GM04503 (cell line): ENCODE data around the gene CLCA2.
A peak's percentile ranks its signal among the peaks of the same experiment; 100 is the strongest.

Experiments
- DNase-seq: peaks from one replicate; pipeline ENCODE4 v3.0.0-alpha.2; 2012; ENCODE audit warnings: low read depth

Gene CLCA2

DNA sequence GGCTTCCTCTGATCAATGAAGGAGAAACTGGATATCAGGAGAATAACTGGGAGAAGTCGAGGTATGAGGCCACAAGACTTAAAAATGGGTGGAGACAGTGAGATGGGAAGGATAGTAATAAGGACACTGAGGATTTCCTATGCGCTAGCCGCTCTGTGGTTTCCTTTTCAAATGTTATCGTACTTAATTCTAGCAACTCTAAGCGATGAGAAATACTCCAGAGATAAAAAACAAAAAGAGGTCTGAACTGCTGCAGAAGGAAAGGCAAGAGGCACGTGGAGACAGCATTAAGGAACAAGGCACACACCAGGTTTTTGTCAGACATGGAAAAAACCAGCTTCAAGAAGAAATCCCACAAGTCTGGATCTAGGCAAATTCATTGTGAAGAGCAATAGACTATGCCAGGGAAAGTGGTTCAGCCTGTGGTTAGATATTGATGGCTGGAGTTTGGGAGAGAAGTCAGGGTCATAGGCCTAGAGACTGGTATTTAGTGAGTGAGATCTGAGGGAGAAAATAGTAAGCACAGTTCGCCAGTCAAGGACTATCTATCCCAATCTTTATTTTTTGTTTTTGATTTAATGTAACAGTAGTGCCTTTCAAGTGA lies 5.3 kb downstream of the CLCA2 start:
- DNase-seq, result no peak

DNA sequence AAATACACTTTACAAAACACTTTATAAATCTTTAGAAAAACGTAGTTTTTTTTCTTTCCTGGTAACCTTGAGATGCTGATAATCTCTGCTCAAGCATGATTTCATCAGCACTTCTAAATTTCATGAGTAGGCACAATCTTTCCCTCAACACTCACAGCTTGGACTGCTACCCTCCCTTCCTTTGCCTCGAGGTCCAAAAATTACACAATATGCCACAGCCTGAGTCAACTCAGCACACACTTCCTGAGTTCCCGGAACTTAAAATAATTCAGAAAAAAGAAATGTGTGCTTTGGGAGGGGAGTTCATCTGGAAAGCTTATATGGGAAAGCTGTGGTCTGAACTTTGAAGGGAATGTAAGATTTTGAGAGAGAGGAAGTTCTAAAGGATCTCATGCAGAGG lies 5.9 kb downstream of the CLCA2 start:
- peak; percentile 90 for DNase-seq

DNA sequence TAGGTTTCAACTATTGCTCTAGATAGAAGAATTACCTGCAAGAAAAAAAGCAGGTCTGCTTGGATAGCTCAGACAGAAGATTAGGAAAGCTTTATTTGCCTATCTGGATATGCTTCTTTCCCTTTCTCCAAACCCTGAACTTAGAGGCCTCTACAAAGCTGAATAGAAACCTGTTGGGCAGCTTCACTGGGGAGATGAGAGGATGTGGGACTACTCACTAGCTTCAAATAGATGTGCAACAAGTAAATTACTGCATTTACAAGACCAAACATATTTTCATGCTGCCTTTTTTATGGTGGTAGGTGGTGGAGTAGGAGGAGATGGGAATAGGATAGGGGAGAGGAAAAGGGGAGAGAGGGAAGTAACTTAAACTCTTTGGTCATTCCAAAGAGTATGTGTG lies 6.4 kb downstream of the CLCA2 start:
- DNase-seq, result no peak

DNA sequence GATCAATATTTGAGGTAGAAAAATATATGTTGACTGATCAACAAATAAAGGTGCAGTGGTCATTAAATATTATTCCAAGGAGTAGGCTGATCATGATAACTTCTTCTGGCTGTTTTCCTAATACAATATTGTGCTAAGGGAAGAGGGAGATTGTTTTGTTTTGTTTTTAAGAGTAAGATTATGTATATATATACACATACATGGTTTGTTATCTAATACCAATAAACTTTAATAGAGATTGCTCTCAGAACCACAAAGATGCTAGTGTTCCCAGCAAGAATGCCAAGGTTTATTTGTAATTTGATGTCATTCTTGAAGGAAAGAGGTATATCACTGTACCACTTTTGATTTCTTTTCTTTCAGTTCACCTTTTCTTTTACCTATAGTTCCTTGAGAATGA lies 10.1 kb downstream of the CLCA2 start:
- DNase-seq, result no peak

DNA sequence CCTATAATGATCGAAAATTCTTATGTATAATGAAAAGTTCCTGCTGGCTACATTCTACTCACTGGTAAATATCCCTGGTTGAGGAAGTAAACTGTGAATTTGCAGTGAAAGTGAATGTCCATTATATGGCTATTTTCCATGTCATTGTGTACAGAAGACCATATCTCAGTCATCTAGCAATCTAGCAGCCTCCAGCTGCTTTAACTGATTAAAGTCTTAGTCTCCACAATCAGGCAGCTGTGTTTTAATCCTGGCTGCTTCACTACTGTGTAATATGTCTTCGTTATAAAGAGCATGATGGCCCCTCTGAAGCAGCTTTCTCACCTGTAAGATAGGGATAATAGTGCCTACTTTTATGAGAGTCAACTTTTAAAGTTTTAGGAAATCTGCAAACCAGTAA lies 11.4 kb downstream of the CLCA2 start:
- no peak for DNase-seq

DNA sequence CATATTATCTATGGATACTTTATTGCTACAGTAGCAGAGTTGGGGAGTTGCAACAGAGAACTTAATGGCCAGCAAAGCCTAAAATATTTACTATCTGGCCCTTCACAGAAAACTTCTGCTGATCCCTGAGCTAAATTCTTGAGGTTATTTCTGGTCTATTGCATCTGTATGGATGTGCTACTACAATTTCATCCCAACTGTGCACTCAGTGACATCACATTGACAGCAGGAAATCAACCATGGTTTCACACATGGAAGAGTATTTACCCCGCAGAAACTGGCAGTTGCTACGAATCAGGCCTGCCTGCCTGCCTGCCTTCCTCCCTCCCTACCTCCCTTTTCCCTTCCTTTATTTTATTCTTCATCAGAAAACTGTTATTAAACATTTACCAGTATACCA lies 12.1 kb downstream of the CLCA2 start:
- DNase-seq, result no peak

DNA sequence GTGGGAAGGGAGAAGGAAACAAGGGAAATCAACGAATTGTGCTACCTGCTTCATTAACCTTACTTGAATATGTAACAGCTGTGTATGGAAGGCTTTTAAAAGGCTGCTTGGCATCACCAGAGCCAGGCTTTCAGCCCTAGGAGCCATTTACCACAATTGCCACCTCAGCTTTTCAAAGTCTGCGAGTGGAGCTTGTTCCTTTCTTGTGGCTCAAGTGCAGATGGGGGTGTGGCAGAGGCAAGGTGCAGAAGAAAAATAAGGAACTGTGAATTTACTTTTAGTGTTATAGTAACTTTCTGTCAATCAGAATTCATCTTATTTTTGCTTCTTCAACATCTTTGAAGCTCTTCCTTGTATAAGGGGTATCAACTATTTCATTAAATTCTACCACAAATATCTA lies 17.6 kb downstream of the CLCA2 start:
- DNase-seq, result no peak

DNA sequence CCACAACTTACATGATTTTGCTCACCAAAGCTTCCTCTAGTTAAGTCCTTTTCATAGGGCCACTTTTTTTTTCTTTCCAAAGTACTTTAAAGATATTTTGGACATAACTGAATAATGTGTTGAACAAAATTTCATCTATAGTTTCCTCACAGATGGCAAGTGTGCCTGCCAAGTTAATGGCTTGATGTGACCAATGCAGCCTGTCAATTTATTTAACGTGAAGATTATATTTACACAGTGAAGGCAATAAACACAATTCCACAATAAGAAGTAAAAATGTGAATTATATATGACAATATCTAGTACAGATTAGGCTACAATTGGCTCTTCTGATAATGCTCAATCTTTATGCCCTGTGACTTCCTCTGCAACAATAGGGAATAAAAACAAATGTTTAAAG lies 18.0 kb downstream of the CLCA2 start:
- no peak for DNase-seq

DNA sequence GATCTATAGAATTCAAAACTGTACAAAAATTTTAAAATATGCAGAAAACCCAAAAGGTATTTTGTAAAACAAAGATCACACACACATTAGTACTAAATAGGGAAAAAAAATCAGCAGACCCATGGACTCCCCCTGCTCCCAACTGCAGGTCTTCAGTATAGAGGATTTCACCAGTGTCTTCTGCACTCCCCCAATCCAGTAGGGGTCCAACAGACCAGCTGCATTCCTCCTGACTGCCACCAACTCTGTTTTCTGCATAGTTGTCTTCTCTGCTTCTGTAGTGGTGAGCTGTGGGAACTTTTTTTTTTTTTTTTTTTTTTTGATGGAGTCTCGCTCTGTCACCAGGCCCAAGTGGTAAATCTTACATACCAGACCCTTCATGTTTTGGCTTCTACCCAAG lies 21.9 kb downstream of the CLCA2 start:
- DNase-seq, result no peak

DNA sequence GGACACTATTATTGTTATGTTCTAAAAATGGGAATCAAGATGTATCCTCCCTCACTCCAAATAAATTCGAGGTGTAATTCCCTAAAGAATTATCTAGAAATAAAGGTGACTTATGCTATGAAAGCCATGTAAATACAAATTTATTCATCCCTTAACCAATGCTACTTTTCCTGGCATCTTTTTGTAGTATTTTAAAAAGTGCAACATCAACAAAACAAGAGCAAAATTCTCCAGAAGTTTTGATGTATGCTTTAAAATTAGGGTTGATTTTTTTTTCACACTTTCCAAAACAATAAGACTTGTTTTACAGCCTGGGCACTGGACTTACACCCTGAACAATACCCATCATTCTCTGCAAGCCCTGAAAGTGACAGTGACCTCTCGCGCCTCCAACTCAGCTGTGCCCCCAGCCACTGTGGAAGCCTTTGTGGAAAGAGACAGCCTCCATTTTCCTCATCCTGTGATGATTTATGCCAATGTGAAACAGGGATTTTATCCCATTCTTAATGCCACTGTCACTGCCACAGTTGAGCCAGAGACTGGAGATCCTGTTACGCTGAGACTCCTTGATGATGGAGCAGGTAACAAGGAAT lies 23.3 kb downstream of the CLCA2 start:
- no peak for DNase-seq

DNA sequence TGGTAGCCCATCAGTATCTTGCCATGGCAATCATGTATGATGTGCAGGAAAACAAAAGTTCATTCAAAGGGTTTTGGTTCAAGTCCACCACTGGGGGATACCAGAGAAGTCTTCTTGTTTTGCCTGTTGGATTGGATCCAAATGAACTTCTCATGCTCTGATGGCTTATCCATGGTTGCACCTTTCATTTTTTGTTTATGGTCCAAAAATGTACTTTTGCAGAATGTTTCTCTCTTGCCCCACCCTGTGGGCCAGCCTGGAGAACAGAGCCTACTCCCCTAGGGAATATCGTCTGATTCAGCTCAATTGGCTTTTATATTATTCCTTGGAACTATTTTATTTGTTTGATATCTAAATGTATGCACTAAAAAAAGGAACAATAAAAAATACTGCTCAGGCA lies 24.7 kb downstream of the CLCA2 start:
- DNase-seq, result no peak

DNA sequence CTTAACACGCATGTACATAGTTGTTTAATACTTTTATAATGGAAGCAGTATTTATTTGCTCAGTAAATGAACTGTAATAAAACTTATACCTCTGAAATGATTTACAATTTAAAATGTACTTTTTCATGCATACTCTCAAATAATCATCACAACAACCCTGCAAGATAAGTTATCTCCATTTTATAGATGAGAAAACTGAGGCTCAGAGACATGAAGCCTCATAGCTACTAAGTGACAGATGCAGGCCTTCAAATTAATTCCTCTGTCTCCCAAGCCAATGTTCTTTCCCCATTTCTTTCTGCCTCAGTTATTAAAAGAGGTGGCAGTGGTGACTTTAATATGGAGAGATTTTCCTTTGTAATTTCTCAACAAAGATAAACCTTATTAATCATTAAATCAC lies 25.1 kb downstream of the CLCA2 start:
- DNase-seq, result no peak

DNA sequence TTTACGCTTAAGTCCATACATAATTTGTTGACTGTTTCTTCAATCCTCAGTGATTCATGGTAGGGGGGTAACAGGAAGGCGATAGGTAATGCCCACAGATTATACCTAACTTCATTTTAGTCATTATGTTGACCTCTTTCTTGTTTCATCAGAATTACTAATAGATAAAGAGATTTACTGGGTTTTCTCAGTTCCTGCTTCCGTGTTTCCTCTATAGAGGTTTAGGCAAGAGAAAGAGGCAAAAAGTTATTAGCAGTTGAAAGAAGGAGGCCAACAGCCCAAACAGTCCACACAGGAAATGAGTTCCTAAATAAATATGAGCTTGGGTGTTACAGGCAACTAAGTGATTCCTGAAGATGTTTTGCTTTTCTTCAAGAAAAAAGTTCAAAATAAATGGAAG lies 26.9 kb downstream of the CLCA2 start:
- no peak for DNase-seq

DNA sequence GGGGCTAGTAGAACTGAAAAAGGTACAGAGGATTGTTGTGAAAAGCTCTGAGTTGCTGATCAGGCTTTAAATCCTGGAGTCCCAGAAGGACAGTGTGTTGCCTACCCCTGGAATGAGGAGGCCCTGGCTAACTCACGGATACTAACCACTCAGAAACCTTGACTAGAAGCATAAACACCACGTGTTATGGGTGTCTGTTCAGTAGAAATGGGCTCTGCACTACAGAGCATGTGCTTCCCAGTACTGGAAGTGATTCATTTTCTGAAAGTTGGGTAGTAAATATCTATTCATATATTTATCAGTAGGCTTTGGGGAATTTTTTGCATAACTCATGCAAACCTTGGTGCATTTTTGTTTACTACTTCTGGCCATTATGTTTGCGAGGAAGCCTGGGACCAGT lies 29.7 kb downstream of the CLCA2 start:
- DNase-seq, result no peak

DNA sequence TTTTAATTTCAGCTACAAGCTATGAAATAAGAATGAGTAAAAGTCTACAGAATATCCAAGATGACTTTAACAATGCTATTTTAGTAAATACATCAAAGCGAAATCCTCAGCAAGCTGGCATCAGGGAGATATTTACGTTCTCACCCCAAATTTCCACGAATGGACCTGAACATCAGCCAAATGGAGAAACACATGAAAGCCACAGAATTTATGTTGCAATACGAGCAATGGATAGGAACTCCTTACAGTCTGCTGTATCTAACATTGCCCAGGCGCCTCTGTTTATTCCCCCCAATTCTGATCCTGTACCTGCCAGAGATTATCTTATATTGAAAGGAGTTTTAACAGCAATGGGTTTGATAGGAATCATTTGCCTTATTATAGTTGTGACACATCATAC lies 31.1 kb downstream of the CLCA2 start:
- no peak for DNase-seq

DNA sequence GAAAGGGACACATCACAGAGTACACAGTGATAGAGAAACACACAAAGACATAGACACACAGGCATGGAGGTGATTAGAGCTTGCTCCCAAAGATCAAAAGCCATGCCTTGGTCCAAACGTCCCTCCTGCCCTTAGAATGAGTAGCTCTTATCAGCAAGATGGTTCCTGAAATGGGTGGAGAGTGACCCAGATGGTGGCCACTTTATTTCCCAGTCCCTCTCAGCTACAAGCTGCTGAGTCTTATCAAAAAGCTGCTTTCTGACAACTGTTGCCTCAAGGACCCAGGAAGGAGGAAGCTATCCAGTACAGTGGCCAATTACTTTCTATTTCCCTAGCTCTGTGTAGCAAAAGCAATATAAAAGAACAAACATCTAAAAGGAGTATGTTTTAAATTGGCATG lies 37.0 kb downstream of the CLCA2 start:
- DNase-seq, result no peak

DNA sequence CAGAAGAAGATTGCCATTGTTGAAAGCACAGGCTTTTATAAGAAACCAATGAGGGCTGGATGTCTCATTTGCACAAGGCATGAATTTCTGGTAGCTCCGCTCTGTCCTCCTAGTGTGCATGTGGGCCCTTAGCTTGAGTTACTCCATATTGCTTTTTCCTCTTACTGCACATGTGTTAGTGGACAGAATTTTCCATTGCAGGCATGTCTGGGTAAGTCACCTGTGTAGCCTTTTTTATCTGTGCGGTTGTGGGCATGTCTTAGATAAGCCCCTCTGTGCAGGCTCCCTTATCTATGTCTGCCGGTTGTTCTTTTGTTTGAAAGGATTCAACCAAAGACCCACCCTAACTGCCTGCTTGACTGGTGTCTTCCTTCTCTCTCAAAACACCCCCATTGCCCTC lies 37.5 kb downstream of the CLCA2 start:
- DNase-seq, result no peak

DNA sequence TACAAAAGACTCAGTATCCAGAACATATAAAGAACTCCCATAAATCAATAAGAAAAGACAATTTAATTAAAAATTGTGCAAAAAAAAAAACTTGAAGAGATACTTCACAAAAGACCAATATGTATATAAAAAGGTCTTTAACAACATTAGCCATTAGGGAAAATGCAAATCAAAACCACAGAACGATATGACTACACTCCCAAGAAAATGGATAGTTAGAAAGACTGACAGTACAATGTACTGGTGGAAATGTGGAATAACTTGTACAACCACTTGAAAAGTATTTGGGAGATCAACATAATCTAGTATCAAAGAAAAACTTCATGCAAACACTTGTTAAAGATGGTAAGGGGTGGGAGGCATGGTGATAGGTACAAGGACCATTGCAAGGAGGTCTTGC lies 40.8 kb downstream of the CLCA2 start:
- DNase-seq, result no peak

DNA sequence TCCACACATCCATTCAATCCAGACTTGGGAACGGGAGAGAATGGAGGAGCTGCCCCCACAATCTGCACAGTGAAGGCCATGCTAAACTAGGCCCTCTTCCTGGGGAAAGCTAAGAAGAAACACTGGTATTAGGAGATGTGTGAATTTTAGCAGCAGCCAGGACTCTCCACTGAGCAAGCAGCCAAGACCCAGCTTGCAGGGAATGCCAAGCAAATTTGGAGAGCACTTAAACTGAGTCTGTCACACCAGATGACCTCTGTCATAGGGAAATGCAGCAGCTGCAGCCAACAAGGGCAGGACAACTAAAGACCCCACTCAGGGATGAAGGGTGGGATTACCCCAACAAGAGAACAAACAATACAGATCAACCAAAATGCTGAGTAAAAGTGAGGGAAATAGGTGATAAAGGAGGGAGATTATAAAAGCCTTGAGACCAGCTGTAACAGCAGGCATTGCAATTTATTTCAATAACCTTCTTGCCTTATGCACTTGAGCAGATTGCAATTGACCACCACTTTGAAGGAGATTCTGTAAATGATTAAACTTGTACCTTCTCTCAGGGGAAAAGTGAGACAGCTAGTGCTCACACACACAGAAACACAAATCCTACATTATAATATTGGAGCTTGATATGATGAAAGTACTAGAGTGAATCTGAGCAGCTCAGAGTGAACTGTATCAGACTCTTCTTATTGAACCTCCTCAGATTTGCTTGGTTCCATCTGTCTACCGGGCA lies 42.3 kb downstream of the CLCA2 start:
- DNase-seq, result no peak

DNA sequence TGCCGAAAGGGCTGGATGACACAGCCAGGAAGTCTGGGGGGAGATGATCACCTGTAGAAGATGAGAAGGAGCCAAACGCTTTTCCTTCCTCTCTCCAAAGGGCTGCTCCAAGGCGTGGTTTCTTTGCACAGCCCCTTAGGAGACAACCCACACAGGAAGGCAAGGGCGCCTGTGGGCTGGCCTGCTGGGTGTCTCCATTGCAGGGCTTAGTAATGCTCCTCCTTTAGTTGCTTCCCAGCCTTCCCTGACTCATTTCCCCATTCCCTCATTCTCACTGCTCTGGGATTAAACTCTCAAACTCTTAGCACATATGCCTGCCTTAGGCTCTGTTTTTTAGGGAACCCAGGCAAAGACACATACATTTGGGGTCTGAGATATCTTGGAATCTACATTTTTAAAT lies 43.0 kb downstream of the CLCA2 start:
- DNase-seq, result no peak

DNA sequence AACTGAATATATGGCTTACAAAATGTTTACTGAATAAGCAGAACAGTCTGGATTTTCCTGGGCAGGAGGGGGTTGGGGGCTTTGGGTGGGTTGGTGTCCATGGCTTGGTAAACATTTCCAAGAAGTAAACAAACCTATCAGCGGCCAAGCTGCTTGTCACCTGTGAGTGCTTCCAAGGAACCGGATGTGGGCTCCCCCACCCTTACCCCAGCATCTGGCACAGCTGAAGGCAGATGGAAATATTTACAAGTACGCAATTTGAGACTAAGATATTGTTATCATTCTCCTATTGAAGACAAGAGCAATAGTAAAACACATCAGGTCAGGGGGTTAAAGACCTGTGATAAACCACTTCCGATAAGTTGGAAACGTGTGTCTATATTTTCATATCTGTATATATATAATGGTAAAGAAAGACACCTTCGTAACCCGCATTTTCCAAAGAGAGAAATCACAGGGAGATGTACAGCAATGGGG lies 44.6 kb downstream of the CLCA2 start, which contains the start of gene CLCA1:
TSS of gene CLCA1 (plus strand) at position 427 of the 477 bp plus-strand sequence. CDS start at position 472, 45 bp downstream.
- no peak for DNase-seq

DNA sequence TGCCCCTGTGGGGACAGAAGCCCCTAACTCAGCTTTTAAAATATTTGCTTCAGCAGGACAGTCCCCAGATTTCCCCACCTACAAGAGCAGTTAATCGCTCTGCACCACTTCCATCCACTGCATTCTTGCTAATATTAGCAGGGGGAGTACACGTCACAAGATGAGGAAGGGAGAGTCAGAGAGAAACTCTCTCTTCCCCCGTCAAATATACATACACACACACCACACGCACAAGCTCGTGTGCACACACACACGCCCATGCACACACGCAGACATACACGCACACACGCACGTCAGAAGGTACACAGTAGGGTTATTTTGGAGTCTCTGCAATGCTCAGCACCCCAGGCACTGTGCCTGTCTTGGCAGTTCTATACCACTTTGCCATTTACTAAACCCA lies 46.9 kb downstream of the CLCA2 start:
- DNase-seq, result no peak

DNA sequence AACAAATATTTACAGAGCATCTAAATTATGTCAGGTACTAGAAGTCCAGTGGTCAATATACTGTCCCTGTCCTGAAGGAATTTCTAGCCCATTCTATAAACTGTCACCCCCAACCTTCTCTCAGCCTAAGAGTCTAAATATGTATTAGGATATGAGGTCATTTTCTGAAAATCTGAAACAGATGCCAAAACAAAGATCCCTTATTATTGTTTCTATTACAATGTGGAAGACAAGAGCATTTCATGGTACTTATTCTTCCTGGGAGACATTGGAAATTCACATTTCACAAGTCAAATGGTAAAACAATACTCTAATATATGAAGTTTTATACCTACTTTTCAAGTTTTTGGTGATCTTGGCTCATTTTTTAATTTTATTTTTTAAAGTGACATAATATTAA lies 47.3 kb downstream of the CLCA2 start:
- peak; percentile 0 for DNase-seq

DNA sequence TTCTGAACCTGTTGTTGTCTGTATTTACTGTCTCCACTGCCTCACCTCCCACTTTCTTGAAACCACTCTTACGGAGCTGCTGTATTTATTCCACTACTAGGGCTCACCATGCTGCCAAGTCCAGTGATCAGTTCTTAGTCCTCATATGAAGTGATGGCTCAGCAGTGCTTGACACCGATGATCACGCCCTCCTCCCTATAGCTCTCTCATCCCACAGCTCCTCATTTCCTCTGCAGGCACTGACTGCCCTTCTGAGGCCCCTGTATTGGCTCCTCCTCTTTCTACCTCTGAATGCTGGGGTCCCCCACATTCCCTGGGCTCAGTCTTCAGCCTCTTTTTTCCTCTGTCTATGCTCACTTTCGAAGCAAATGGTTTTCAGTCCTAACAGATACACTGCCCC lies 48.2 kb downstream of the CLCA2 start:
- DNase-seq, result no peak
